GM20000 (cell line): ENCODE measurements around the gene KCNH6.

Source experiments
- DNase-seq: peaks from one replicate; pipeline ENCODE4 v3.0.0; 2012; ENCODE audit warnings: low spot score
- CTCF ChIP-seq: IDR thresholded peaks from 2 replicates; pipeline ENCODE4 v1.5.1; 2012; ENCODE audit warnings: mild to moderate bottlenecking, control low read depth; ENCODE audit errors: extremely low read depth, missing control alignments

The KCNH6 gene

GRCh38 chr17:63512896-63513644, 10.1 kb upstream of the KCNH6 start:
- TF ChIP-seq CTCF: no peak
- DNase-seq: no peak

- no peak for DNase-seq
- no peak for TF ChIP-seq CTCF
Measured at GRCh38 chr17:63514477-63514876, 8.7 kb upstream of the KCNH6 start.

GRCh38 chr17:63514974-63515373, 8.2 kb upstream of the KCNH6 start:
- no peak for DNase-seq
- TF ChIP-seq CTCF: no peak

GRCh38 chr17:63515426-63515825, 7.7 kb upstream of the KCNH6 start:
- no peak for TF ChIP-seq CTCF
- DNase-seq: no peak

GRCh38 chr17:63516910-63517824, 6.0 kb upstream of the KCNH6 start:
- TF ChIP-seq CTCF: no peak
- DNase-seq: no peak

GRCh38 chr17:63517825-63518534, 5.2 kb upstream of the KCNH6 start:
- no peak for DNase-seq
- TF ChIP-seq CTCF: no peak
